Activated T-cell treated with anti-CD3 and anti-CD28 coated beads for 4 hours (primary cell): ENCODE measurements around the gene C15orf39.
"Not testable (repeated sequence)": the region's sequence is repeated elsewhere in the genome, so short reads cannot be mapped to it uniquely, and the experiment has no call there.

ENCODE experiments used
- DNase-seq: peaks from one replicate; pipeline ENCODE4 v3.0.0-alpha.2; 2020

C15orf39 gene

GRCh38 chr15:75232826-75233503, 31.3 kb downstream of the C15orf39 start:
- DNase-seq, result no peak

- no peak for DNase-seq
Observed at GRCh38 chr15:75233504-75234190, 32.0 kb downstream of the C15orf39 start.

GRCh38 chr15:75234191-75234810, 32.6 kb downstream of the C15orf39 start:
- DNase-seq, result no peak

- DNase-seq, result no peak
Observed at GRCh38 chr15:75235051-75235673, 33.5 kb downstream of the C15orf39 start.

GRCh38 chr15:75235760-75236729, 34.4 kb downstream of the C15orf39 start:
- no peak for DNase-seq

- no peak for DNase-seq
Observed at GRCh38 chr15:75237316-75237982, 35.8 kb downstream of the C15orf39 start.

GRCh38 chr15:75238150-75238549, 36.5 kb downstream of the C15orf39 start:
- DNase-seq, result no peak

- not testable (repeated sequence) for DNase-seq
Observed at GRCh38 chr15:75245741-75246140, 44.1 kb downstream of the C15orf39 start.

- DNase-seq, result not testable (repeated sequence)
Observed at GRCh38 chr15:75248991-75249390, 47.3 kb downstream of the C15orf39 start.

- no peak for DNase-seq
Observed at GRCh38 chr15:75249726-75250125, 48.0 kb downstream of the C15orf39 start.

GRCh38 chr15:75251343-75251742, 49.7 kb downstream of the C15orf39 start:
- DNase-seq, result not testable (repeated sequence)

- not testable (repeated sequence) for DNase-seq
Observed at GRCh38 chr15:75252285-75252684, 50.6 kb downstream of the C15orf39 start.

GRCh38 chr15:75258034-75258433, 56.4 kb downstream of the C15orf39 start, which contains the start of gene GOLGA6C:
Gene GOLGA6C (plus strand): TSS chr15:75258334. CDS start chr15:75258599, 265 bp downstream.
- DNase-seq, result not testable (repeated sequence)

GRCh38 chr15:75258620-75259343, 57.1 kb downstream of the C15orf39 start:
- DNase-seq, result not testable (repeated sequence)

GRCh38 chr15:75259873-75260272, 58.2 kb downstream of the C15orf39 start:
- DNase-seq, result not testable (repeated sequence)
